Gastroesophageal sphincter (tissue), 3 donors: ENCODE results near the gene ODAD2.
"Not testable (repeated sequence)": the region's sequence is repeated elsewhere in the genome, so short reads cannot be mapped to it uniquely, and the experiment has no call there.

Experiments
- CTCF ChIP-seq, 4 experiments: fragments of 200-600 bp in 2 of 4; fragments of 450-650 bp in 2 of 4; sonication (generic) in 1 of 4; IDR thresholded peaks; one replicate each; pipeline ENCODE4 v1.5.1; 2017 to 2019; ENCODE audit warnings: antibody characterized with exemption in 4 of 4, mild to moderate bottlenecking in 2 of 4, moderate library complexity in 2 of 4
- POLR2AphosphoS5 ChIP-seq: sonication (generic); formaldehyde crosslinking; IDR thresholded peaks from one replicate; pipeline ENCODE4 v1.6.1; 2017; ENCODE audit warnings: antibody characterized with exemption

GRCh38 chr10:27969931-27970330 is 28.9 kb downstream of the ODAD2 start:
- TF ChIP-seq CTCF (IDR thresholded peaks at IDR 0.05); POLR2AphosphoS5: not testable (repeated sequence)
